ENCODE measurements around the gene BBOX1.
"Not testable (repeated sequence)": the region's sequence is repeated elsewhere in the genome, so short reads cannot be mapped to it uniquely, and the experiment has no call there.

DNA sequence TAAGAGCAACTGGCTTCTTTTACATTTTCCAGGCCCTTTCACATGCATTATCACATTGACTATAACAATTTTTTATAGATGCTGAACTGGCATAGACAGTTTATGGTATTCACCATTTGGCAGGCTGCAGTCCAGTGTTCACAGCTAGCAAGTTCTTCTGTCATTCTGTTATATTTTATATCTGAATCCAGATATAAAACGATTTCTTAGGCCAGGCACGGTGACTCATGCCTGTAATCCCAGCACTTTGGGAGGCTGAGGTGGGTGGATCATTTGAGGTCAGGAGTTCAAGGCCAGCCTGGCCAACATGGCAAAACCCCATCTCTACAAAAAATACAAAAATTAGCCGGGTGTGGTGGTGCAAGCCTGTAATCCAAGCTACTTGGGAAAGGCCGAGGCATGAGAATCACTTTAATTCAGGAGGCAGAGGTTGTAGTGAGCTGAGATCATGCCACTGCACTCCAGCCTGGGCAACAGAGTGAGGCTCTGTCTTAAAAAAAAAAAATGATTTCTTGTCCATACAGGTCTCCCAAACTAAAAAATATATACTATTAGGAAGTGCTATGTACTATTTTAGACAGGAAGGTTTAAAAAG is 39.4 kb upstream of the BBOX1 start:
- TF ChIP-seq, protein P1, sequence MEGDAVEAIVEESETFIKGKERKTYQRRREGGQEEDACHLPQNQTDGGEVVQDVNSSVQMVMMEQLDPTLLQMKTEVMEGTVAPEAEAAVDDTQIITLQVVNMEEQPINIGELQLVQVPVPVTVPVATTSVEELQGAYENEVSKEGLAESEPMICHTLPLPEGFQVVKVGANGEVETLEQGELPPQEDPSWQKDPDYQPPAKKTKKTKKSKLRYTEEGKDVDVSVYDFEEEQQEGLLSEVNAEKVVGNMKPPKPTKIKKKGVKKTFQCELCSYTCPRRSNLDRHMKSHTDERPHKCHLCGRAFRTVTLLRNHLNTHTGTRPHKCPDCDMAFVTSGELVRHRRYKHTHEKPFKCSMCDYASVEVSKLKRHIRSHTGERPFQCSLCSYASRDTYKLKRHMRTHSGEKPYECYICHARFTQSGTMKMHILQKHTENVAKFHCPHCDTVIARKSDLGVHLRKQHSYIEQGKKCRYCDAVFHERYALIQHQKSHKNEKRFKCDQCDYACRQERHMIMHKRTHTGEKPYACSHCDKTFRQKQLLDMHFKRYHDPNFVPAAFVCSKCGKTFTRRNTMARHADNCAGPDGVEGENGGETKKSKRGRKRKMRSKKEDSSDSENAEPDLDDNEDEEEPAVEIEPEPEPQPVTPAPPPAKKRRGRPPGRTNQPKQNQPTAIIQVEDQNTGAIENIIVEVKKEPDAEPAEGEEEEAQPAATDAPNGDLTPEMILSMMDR (IDR thresholded peaks at IDR 0.05; ENCODE audit: insufficient read depth, low read length, poor library complexity, severe bottlenecking), result not testable (repeated sequence)
- TF ChIP-seq EZH2phosphoT487 (conservative IDR thresholded peaks at IDR 0.05; ENCODE audit: low read length), result not testable (repeated sequence)

Measured in SU-DHL-6 (cell line).